ENCODE data around the gene CFAP141. TPM values are rescaled to one million over a fixed set of nuclear protein-coding genes. Genes with fewer than 3 reads are reported as not detected.

Gene CFAP141
- total RNA-seq, 1 experiment from 2014 or later = not detected

GRCh38 chr1:154221278-154222001, 15.3 kb upstream of the CFAP141 start:
- TF ChIP-seq ZFX (IDR thresholded peaks at IDR 0.05) (peak; percentile 100), SP1 (IDR thresholded peaks at IDR 0.05; ENCODE audit: low read depth) (peak; percentile 14; the same call in 1 of the 2 replicates), ZNF274 (IDR thresholded peaks at IDR 0.05; ENCODE audit: low read depth, low read length) (no peak), YY1 (IDR thresholded peaks at IDR 0.05; ENCODE audit: extremely low read depth, insufficient replicate concordance, low read depth, low read length) (no peak)
- TF ChIP-seq, protein P1, sequence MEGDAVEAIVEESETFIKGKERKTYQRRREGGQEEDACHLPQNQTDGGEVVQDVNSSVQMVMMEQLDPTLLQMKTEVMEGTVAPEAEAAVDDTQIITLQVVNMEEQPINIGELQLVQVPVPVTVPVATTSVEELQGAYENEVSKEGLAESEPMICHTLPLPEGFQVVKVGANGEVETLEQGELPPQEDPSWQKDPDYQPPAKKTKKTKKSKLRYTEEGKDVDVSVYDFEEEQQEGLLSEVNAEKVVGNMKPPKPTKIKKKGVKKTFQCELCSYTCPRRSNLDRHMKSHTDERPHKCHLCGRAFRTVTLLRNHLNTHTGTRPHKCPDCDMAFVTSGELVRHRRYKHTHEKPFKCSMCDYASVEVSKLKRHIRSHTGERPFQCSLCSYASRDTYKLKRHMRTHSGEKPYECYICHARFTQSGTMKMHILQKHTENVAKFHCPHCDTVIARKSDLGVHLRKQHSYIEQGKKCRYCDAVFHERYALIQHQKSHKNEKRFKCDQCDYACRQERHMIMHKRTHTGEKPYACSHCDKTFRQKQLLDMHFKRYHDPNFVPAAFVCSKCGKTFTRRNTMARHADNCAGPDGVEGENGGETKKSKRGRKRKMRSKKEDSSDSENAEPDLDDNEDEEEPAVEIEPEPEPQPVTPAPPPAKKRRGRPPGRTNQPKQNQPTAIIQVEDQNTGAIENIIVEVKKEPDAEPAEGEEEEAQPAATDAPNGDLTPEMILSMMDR (IDR thresholded peaks at IDR 0.05 in 2 of 3, conservative IDR thresholded peaks at IDR 0.05 in 1 of 3; ENCODE audit: borderline replicate concordance in 1 of 3, insufficient read depth in 1 of 3, low read depth in 2 of 3, low read length in 2 of 3) = no peak

DNA sequence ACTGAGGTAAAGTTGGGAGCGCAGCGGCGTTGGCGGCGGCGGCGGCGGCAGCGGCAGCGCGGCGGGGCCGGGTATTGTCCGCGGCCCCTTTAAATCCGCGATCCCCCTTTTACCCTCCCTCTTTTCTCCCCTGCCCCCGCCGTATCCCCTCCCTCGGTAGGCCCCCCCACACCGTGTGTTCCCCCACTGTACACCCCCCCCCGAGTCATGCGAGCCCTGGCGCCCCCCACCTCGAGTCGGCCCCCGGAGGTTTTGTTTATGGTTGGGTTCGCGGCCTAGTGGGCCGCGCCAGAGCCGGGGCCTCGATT, 14.8 kb upstream of the CFAP141 start:
- Histone ChIP-seq H3K27me3 (ENCODE audit: insufficient read depth, low read length) (no peaks in the 10 kb centered on the region), H3K4me3 (replicated peaks in 1 of 2; ENCODE audit: low read depth in 1 of 2, low read length in 2 of 2) (peak overlapping the region; percentile 81 to 87), H3K79me2 (ENCODE audit: insufficient read depth, low read length) (peaks cover 94% of the 10 kb centered on the region), H2AFZ (ENCODE audit: low read depth, low read length, poor library complexity, severe bottlenecking) (no peak overlapping the region), H3K4me1 (ENCODE audit: control insufficient read depth in 1 of 2, insufficient read depth in 2 of 2, low read length in 2 of 2) (peaks cover 8 to 20% of the 10 kb centered on the region in 2 experiments; a peak in 3 of 4 replicates), H4K20me1 (ENCODE audit: insufficient read depth) (peaks cover 13% of the 10 kb centered on the region; the same call in 1 of the 2 replicates), H3K9me2 (ENCODE audit: insufficient read depth) (no peaks in the 10 kb centered on the region), H3K9ac (ENCODE audit: low read length) (peak overlapping the region; percentile 95), H3K36me3 (ENCODE audit: control insufficient read depth in 1 of 2, insufficient read depth in 2 of 2, low read length in 2 of 2) (peaks cover 11 to 30% of the 10 kb centered on the region in 2 experiments), H3K27ac (ENCODE audit: low read depth, low read length) (peak overlapping the region; percentile 75), H3K4me2 (ENCODE audit: low read length) (peak overlapping the region; percentile 83), H3K9me3 (ENCODE audit: control insufficient read depth in 1 of 2, insufficient read depth in 1 of 2, low read depth in 1 of 2, low read length in 2 of 2) (no peaks in the 10 kb centered on the region)
- ChIA-PET RAD21 (ENCODE audit: low non-redundant PET in 1 of 2, low total read pairs in 2 of 2, uncharacterized antibody in 2 of 2, unreplicated experiment in 2 of 2) (no interaction called here), POLR2A (interaction anchor here (0.9 to 1.1 kb wide), 3 partner anchors 10 to 38 kb away, joined by 3 to 9 read pairs (median 4); no protein-coding TSS in a partner anchor), CTCF (no interaction called here)
- TF ChIP-seq ELF1 (IDR thresholded peaks at IDR 0.05; ENCODE audit: borderline replicate concordance, low read depth) = no peak
- TF ChIP-seq ZFX (IDR thresholded peaks at IDR 0.05) = peak; percentile 89; the same call in 1 of the 2 replicates
- DNase-seq (ENCODE audit: low read depth, low spot score) (no peak), ATAC-seq (no peak; the same call in 1 of the 2 replicates)
- BruUV-seq (replicated peaks) = no TSS peak
- intact Hi-C loops (cut with micrococcal nuclease) = loop anchor here (1.0 kb wide), 1 partner anchor 38 kb away; no protein-coding TSS in a partner anchor

More at GRCh38 chr1:154221278-154222001, 15.3 kb upstream of the CFAP141 start:
- H3K9ac ChIP-seq (ENCODE audit: low read length) = peak overlapping the region; percentile 95
- peak overlapping the region; percentile 75 for H3K27ac ChIP-seq (ENCODE audit: low read depth, low read length)
- peaks cover 94% of the 10 kb centered on the region for H3K79me2 ChIP-seq (ENCODE audit: insufficient read depth, low read length)
- no peak overlapping the region for H2AFZ ChIP-seq (ENCODE audit: low read depth, low read length, poor library complexity, severe bottlenecking)
- no peaks in the 10 kb centered on the region for H3K9me2 ChIP-seq (ENCODE audit: insufficient read depth)
- H3K9me3 ChIP-seq (ENCODE audit: control insufficient read depth in 1 of 2, insufficient read depth in 1 of 2, low read depth in 1 of 2, low read length in 2 of 2) = no peaks in the 10 kb centered on the region
- H3K4me2 ChIP-seq (ENCODE audit: low read length) = peak overlapping the region; percentile 83
- CTCF ChIA-PET = no interaction called here
- H3K4me1 ChIP-seq (ENCODE audit: control insufficient read depth in 1 of 2, insufficient read depth in 2 of 2, low read length in 2 of 2) = peaks cover 8 to 20% of the 10 kb centered on the region in 2 experiments; a peak in 3 of 4 replicates
- POLR2A ChIA-PET = no interaction called here
- intact Hi-C loops (cut with micrococcal nuclease) = no loop called here
- peaks cover 13% of the 10 kb centered on the region; the same call in 1 of the 2 replicates for H4K20me1 ChIP-seq (ENCODE audit: insufficient read depth)
- no TSS peak for BruUV-seq (replicated peaks)
- DNase-seq (ENCODE audit: low read depth, low spot score) (no peak), ATAC-seq (peak; percentile 41)
- peak overlapping the region; percentile 81 to 87 for H3K4me3 ChIP-seq (replicated peaks in 1 of 2; ENCODE audit: low read depth in 1 of 2, low read length in 2 of 2)
- RAD21 ChIA-PET (ENCODE audit: low non-redundant PET in 1 of 2, low total read pairs in 2 of 2, uncharacterized antibody in 2 of 2, unreplicated experiment in 2 of 2) = no interaction called here
- peaks cover 11 to 35% of the 10 kb centered on the region in 2 experiments for H3K36me3 ChIP-seq (ENCODE audit: control insufficient read depth in 1 of 2, insufficient read depth in 2 of 2, low read length in 2 of 2)
- no peaks in the 10 kb centered on the region for H3K27me3 ChIP-seq (ENCODE audit: insufficient read depth, low read length)

Data from HCT116 (cell line).